Fibroblast of mammary gland (primary cell): ENCODE measurements around the gene PLRG1.

Source experiments
- DNase-seq: peaks from one replicate; pipeline ENCODE4 v3.0.0-alpha.2; 2010; ENCODE audit warnings: low read depth
- H3K4me3 ChIP-seq: 2 replicates; pipeline ENCODE4 v1.5.1; 2011; ENCODE audit warnings: low read depth, mild to moderate bottlenecking, low read length, moderate library complexity; ENCODE audit not compliant: control insufficient read depth
- CTCF ChIP-seq: conservative IDR thresholded peaks from 2 replicates; pipeline ENCODE4 v1.5.1; 2011; ENCODE audit warnings: low read depth, low read length, inconsistent platforms; ENCODE audit not compliant: control insufficient read depth, insufficient read depth

PLRG1 gene

GRCh38 chr4:154521607-154522006 is 28.6 kb downstream of the PLRG1 start:
- TF ChIP-seq CTCF: no peak
- DNase-seq: no peak
- H3K4me3 ChIP-seq: no peak overlapping the region

GRCh38 chr4:154519214-154519613 is 31.0 kb downstream of the PLRG1 start:
- DNase-seq: no peak
- H3K4me3 ChIP-seq: no peak overlapping the region
- no peak for TF ChIP-seq CTCF

GRCh38 chr4:154517591-154517990 is 32.6 kb downstream of the PLRG1 start:
- no peak for TF ChIP-seq CTCF
- H3K4me3 ChIP-seq: no peak overlapping the region
- DNase-seq: no peak

GRCh38 chr4:154516318-154517029 is 33.7 kb downstream of the PLRG1 start:
- no peak for TF ChIP-seq CTCF
- H3K4me3 ChIP-seq: no peak overlapping the region
- no peak for DNase-seq

GRCh38 chr4:154511981-154512380 is 38.2 kb downstream of the PLRG1 start:
- TF ChIP-seq CTCF: no peak
- no peak for DNase-seq
- H3K4me3 ChIP-seq: no peak overlapping the region

GRCh38 chr4:154511548-154511947 is 38.7 kb downstream of the PLRG1 start:
- TF ChIP-seq CTCF: no peak
- no peak for DNase-seq
- no peak overlapping the region for H3K4me3 ChIP-seq

GRCh38 chr4:154507156-154507555 is 43.0 kb downstream of the PLRG1 start:
- no peak overlapping the region for H3K4me3 ChIP-seq
- no peak for DNase-seq
- TF ChIP-seq CTCF: no peak
